ENCODE data around the gene SPECC1L. TPM values are rescaled to one million over a fixed set of nuclear protein-coding genes. Genes with fewer than 3 reads are reported as not detected.

Gene SPECC1L
- total RNA-seq, 1 experiment from 2014 or later = 39.9 TPM

- DNase-seq (ENCODE audit: low read depth) = no peak
These were observed 127.8 kb downstream of the SPECC1L start for GRCh38 chr22:24398409-24398808.

- DNase-seq (ENCODE audit: low read depth) = no peak
These were observed 129.5 kb downstream of the SPECC1L start for GRCh38 chr22:24400034-24400725.

DNA sequence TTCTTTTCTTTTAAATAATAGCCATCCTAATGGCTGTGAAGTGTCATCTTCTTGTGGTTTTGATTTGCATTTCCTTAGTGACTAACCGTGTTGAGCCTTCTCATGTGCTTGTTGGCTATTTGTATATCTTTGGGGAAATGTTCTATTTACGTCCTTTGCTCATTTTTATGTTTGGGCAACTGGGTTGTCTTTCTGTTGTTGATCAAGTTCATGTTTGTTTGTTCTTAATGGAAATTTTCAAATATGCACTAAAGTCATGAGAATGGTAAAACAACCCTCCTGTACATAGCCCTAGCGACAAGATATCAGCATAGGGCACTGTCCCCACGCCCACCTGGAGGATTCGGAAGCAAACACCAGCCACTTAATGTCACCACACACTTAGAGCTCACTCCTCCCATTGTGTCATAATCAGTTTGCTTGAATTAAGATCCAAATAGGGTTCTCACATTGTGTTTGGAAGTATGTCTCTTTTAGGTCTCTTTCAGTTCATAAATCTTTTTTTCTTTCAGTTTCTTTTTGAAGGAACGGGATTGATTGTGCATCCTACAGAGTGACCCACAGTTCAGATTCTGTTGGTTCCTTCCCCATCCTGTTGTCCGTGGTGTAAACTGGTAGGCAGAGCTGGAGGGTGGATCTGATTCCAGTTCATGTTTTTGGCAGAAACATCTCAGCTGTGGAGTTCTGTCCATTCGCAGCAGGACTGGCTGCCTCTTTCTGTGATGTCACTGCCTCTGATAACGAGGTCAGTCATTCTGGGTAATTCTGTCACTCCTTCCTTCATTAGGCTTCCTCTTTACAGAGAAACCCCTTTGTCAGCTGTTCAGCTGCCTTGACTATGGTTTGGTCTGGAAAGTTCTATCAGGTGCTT, 130.3 kb downstream of the SPECC1L start:
- peak; percentile 52 for DNase-seq (ENCODE audit: low read depth)

DNA sequence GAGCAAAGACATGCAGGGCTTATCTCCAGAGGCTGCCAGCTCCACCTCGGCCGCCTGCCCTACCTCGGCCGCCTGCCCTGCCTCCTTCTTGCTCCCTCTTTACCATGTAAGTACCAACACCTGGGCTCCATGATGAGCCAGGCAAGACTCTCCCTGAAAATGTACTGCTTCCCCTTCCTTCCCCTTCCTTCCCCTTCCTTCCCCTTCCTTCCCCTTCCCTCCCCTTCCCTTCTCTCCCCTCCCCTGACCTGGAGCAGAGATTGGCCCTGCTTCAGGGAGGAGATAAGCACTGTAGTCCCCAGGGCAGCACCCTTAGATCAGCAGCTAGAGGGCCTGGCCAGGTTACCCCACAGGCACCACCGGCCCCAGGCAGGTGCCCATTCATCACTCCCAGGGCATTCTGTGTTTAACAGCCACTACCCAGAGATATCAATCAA, 131.3 kb downstream of the SPECC1L start:
- no peak for DNase-seq (ENCODE audit: low read depth)

GRCh38 chr22:24402460-24403192, 132.0 kb downstream of the SPECC1L start:
- peak; percentile 88 for DNase-seq (ENCODE audit: low read depth)

GRCh38 chr22:24403346-24403745, 132.7 kb downstream of the SPECC1L start:
- DNase-seq (ENCODE audit: low read depth) = no peak

- DNase-seq (ENCODE audit: low read depth) = no peak
These were observed 134.1 kb downstream of the SPECC1L start for GRCh38 chr22:24404561-24405275.

GRCh38 chr22:24405631-24406321, 135.1 kb downstream of the SPECC1L start:
- no peak for DNase-seq (ENCODE audit: low read depth)

DNA sequence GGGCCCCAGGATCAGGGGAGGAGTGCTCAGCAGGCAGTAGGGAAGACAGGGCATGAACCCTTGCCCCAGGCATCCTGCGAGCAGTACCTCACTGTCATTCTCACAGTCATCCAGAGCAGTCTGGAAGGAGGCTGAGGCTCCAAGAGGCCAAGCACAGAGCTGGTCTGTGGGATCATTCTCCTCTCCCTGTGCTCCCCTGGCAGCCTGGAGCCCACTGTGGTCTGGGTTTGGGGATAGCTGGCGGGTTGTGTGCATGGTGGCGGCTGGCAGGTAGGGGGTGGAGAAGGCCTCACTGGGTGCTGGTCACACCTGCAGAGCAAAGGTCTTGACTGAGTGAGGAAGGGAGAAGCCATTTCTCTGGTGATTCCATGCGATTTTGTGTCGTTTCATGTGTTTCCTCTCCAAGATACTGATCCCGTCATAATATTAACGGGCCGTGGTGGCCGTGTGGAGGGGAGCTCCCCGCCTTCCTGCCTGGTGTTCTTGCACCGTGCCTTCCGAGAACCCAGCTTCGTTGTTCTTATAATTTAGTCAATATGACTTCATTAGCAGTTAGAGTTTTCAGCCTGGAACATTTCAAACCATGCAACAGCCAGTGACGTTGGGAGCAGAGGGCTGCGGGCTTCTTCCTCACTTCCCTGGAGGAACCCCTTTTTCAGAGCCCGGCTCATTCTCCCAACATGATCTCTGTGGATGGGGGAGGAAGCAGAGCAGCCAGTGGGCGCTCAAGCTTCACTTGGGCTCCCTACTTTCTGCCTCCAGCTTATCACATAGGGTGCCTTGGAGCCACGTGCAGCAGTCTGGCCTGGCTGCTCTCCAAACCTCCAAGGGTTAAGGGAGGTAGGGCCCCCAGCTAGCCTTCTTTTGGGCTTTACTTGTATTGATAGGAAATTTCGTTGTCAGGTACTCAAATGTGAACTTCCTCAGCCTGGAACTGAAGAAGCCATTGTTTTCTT, 136.0 kb downstream of the SPECC1L start:
- no peak for DNase-seq (ENCODE audit: low read depth)

DNA sequence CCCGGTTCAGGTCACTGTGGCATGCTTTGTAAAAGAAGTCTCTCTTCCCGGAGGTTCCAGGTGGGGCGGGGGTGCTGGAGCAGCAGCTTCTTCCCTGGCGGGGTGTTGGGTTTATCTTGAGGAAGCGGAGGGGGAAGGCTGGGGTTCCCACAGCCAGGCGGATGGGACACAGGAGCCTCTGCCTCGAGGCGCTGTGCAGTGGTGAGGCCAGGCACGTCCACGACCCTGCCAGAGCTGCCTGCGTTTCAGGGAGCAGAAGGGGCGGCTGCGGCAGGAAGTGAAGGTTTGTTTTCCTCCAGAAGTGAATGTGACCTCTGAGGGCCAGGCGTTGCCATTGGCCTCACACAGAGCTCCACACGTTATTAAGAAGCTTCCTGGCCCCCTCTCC, 136.6 kb downstream of the SPECC1L start:
- no peak for DNase-seq (ENCODE audit: low read depth)

DNA sequence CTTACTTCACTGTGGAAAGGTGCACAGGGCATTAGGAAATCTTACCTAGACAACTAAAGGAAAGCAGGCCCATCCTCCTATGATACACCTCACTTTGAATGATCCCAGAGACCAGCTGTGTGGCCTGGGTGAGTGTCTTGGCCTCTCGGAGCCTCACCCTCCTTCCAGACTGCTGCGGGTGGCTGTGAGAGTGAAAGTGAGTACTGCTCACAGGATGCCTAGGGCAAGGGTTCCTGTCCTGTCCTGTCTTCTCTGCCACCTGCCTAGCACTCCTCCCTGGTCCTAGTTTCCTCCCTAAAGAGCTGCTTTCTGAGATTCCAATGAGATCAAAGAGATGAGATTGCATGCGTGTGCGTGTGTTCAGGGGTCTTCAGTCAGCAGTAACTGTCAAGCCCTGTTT, 137.3 kb downstream of the SPECC1L start:
- DNase-seq (ENCODE audit: low read depth) = no peak

DNA sequence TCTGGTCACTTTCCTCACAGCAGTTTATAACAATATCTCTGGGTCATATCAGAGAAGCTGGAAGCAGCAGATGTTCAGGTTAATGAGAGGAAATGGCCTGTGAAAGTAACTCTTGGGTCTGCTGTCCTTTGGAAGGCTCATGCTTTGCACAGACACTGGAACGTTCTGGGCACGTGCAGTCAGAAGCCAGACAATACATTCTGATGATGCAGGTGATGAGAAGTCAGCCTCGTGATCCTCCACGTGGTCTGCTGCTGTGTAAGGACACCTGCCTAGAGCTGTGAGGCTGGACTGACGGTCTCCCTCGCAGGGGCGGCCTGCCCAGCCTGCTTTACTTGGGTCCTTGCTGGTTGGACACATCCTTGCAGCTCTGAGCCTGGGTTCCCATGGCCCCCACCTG, 138.0 kb downstream of the SPECC1L start:
- DNase-seq (ENCODE audit: low read depth) = no peak

GRCh38 chr22:24409707-24410106, 139.1 kb downstream of the SPECC1L start:
- DNase-seq (ENCODE audit: low read depth) = no peak

DNA sequence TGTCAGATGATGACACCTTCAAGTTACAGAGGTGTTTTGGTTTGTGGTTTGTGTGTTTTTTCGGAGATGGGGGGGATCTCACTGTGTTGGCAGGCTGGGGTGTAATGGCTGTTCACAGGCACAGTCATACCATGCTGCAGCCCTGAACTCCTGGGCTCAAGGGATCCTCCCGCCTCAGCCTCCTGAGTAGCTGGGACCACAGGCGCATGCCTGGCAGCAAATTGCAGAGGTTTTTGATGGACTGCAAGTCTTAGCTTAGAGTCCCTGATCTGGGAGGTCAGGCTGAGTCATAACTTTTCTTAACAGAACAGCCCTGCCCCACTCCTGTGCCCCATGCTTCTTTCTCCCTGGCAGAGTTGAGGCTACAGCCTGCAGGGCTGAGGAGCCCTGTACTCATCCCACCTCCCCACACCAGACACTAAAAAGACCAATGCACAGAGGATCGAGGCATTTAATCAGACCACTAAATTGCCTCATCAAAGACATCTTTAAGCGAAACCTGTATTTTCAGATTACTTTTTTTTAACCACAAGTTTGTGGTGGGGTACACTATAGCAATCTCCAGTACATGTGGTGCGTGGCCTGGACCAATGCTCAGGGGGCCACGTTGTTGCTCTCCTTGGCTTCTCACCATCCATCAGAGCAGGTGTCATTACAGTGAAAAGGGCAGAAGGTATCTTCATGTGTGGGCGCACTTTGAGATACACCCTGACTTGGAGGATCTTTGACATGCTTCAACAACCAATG, 139.7 kb downstream of the SPECC1L start:
- DNase-seq (ENCODE audit: low read depth) = peak; percentile 52

DNA sequence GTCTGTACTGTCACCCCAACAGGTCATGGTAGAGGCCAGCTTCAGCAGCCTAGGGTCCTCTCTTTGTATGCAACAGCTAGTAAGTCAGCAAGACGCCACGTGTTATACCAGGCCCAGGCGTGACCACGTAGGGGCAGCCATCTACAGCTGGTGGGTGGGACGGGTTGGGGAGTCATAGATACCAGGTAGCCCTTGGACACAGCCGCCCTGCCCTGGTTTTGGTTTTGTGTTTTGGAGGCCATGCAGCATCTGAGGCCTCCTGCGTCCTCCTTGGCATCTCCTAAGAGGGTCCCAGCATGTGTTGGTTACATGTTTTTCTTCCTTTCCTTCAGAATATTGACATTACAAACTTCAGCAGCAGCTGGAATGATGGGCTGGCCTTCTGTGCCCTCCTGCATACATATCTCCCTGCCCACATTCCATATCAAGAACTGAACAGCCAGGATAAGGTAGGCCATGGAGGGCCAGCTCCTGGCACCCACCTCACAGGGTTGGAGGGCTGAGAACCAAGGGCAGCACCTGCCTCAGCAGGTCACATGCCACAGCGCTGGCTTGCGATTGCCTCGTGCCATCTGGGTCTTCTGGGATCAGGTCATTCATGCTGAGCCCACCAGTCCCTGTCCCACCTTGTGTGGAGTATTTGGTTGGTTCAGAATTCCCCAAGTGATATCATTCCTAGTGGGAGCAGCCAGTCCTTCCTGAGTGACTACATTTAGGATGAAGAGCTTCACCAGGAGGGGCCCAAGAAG, 140.8 kb downstream of the SPECC1L start:
- DNase-seq (ENCODE audit: low read depth) = no peak

DNA sequence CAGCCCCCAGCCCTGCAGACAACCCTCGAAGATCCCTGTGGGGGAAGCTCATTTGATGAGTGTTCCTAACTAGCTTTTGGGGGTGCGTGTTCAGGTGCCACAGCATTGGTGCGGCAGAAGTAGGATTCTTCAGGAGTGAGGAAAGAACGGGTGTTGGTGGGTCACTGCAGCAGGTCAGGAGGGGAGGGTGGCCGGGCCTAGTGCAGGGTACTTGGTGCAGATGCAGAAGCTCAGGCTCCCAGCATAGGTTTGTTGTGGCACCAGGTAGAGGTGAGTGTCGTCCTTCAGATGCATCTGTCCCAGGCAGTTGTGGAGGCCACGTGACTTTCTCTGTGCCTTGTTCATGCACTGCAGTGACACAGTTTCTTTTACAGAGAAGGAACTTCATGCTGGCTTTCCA, 141.6 kb downstream of the SPECC1L start:
- no peak for DNase-seq (ENCODE audit: low read depth)

DNA sequence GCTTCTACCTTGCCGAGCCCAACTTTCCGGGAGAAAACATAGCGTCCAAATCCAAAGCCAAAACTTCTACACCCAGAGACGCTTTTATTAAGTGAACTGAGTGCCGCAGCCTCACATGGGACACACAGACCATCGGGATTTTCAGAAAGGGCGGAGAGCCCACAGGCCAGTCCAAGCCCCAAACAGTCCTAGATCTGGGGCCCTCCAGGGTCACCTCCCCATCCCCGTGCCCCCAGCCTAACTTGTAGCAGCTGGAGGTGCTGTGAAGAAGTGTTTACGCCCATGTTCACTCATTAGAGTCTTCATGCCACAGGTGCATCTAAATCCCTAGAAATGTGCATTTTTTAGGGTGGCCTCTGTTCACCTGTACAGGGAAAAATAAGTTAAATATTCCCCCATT, 142.6 kb downstream of the SPECC1L start:
- DNase-seq (ENCODE audit: low read depth) = no peak

GRCh38 chr22:24413736-24414385, 143.2 kb downstream of the SPECC1L start:
- no peak for DNase-seq (ENCODE audit: low read depth)

Measured in LHCN-M2 (cell line).